GM23338 (cell line): ENCODE measurements around the gene PAM16.

Experiments used
- POLR2AphosphoS5 ChIP-seq: IDR thresholded peaks from 2 replicates; pipeline ENCODE4 v1.6.1; 2016; ENCODE audit warnings: antibody characterized with exemption, low read depth
- TF ChIP-seq, protein P1 (sequence below), 2 experiments: fragments of 200-600 bp in 1 of 2; sonication (generic) in 1 of 2; conservative IDR thresholded peaks; 2 replicates each; pipeline versions ENCODE4 v1.5.1 to v1.6.1; 2016 to 2017; ENCODE audit warnings: antibody characterized with exemption in 2 of 2, low read depth in 2 of 2, mild to moderate bottlenecking in 2 of 2, moderate library complexity in 1 of 2
- TF ChIP-seq, protein P2 (sequence below): IDR thresholded peaks from 2 replicates; pipeline ENCODE4 v1.6.1; 2016; ENCODE audit warnings: antibody characterized with exemption
- TF ChIP-seq, protein P3 (sequence below): IDR thresholded peaks from one replicate; pipeline ENCODE4 v1.6.1; 2018; ENCODE audit warnings: antibody characterized with exemption; ENCODE audit not compliant: unreplicated experiment

DNA sequence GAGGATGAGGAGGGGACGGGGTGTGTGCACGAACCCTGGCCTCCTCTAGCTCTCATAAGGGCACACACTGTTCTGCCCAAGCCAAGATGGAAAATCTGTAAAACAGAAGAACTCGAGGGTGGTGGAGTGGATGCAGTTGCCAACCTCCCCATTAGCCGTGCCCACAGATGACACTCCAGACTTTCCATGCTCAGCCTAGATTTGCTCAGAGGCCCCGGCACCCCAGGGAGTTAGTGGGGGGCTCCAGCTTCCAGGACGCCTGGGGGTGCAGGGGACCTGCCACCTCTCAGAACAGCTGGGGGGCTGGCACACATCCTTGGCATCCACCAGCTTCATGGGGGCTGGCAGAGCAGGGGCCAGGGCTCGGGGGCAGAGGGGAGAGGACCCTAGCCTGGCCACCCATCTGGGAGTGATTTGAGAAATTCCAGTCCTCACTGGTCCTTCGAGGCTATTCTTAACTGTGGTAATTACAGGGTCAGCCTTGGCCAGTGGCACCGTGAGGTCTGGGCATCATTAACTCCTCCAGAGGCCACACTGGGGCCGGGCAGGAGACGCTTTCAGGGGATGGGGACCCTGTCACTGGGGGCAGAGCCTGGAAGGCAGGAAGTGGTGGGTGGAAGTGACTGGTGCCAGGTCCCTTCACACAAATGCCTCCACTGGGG, 34.8 kb upstream of the PAM16 start:
- TF ChIP-seq POLR2AphosphoS5, result no peak
- TF ChIP-seq, protein P1, sequence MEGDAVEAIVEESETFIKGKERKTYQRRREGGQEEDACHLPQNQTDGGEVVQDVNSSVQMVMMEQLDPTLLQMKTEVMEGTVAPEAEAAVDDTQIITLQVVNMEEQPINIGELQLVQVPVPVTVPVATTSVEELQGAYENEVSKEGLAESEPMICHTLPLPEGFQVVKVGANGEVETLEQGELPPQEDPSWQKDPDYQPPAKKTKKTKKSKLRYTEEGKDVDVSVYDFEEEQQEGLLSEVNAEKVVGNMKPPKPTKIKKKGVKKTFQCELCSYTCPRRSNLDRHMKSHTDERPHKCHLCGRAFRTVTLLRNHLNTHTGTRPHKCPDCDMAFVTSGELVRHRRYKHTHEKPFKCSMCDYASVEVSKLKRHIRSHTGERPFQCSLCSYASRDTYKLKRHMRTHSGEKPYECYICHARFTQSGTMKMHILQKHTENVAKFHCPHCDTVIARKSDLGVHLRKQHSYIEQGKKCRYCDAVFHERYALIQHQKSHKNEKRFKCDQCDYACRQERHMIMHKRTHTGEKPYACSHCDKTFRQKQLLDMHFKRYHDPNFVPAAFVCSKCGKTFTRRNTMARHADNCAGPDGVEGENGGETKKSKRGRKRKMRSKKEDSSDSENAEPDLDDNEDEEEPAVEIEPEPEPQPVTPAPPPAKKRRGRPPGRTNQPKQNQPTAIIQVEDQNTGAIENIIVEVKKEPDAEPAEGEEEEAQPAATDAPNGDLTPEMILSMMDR (conservative IDR thresholded peaks at IDR 0.05; ENCODE audit: low read depth in 2 of 2), result no peak
- TF ChIP-seq, protein P2, sequence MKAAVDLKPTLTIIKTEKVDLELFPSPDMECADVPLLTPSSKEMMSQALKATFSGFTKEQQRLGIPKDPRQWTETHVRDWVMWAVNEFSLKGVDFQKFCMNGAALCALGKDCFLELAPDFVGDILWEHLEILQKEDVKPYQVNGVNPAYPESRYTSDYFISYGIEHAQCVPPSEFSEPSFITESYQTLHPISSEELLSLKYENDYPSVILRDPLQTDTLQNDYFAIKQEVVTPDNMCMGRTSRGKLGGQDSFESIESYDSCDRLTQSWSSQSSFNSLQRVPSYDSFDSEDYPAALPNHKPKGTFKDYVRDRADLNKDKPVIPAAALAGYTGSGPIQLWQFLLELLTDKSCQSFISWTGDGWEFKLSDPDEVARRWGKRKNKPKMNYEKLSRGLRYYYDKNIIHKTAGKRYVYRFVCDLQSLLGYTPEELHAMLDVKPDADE, result no peak
- TF ChIP-seq, protein P3, sequence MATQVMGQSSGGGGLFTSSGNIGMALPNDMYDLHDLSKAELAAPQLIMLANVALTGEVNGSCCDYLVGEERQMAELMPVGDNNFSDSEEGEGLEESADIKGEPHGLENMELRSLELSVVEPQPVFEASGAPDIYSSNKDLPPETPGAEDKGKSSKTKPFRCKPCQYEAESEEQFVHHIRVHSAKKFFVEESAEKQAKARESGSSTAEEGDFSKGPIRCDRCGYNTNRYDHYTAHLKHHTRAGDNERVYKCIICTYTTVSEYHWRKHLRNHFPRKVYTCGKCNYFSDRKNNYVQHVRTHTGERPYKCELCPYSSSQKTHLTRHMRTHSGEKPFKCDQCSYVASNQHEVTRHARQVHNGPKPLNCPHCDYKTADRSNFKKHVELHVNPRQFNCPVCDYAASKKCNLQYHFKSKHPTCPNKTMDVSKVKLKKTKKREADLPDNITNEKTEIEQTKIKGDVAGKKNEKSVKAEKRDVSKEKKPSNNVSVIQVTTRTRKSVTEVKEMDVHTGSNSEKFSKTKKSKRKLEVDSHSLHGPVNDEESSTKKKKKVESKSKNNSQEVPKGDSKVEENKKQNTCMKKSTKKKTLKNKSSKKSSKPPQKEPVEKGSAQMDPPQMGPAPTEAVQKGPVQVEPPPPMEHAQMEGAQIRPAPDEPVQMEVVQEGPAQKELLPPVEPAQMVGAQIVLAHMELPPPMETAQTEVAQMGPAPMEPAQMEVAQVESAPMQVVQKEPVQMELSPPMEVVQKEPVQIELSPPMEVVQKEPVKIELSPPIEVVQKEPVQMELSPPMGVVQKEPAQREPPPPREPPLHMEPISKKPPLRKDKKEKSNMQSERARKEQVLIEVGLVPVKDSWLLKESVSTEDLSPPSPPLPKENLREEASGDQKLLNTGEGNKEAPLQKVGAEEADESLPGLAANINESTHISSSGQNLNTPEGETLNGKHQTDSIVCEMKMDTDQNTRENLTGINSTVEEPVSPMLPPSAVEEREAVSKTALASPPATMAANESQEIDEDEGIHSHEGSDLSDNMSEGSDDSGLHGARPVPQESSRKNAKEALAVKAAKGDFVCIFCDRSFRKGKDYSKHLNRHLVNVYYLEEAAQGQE, result no peak
